NCI-H2107 (cell line): ENCODE measurements around the gene ULK4.
"Not testable (repeated sequence)": the region's sequence is repeated elsewhere in the genome, so short reads cannot be mapped to it uniquely, and the experiment has no call there.

Experiments
- DNase-seq: peaks from one replicate; lab custom pipeline; 2025; lab: John Stamatoyannopoulos, UW

ULK4 gene

GRCh38 chr3:41961751-41962679 is at the start of gene ULK4:
ULK4 (minus strand) TSS chr3:41962103; CDS start chr3:41954759, 7,344 bp downstream.
- DNase-seq, result peak; percentile 77

GRCh38 chr3:42010530-42010929 is 48.6 kb upstream of the ULK4 start:
- DNase-seq, result no peak

GRCh38 chr3:42009456-42009855 is 47.6 kb upstream of the ULK4 start:
- no peak for DNase-seq

GRCh38 chr3:42007785-42008184 is 45.9 kb upstream of the ULK4 start:
- no peak for DNase-seq

- no peak for DNase-seq
These were observed 43.5 kb upstream of the ULK4 start for GRCh38 chr3:42005401-42005800.

GRCh38 chr3:42002790-42003189 is 40.9 kb upstream of the ULK4 start:
- DNase-seq, result no peak

GRCh38 chr3:42001777-42002176 is 39.9 kb upstream of the ULK4 start:
- no peak for DNase-seq

GRCh38 chr3:41999909-42000308 is 38.0 kb upstream of the ULK4 start:
- DNase-seq, result no peak

GRCh38 chr3:41997702-41998550 is 36.0 kb upstream of the ULK4 start:
- DNase-seq, result no peak

- no peak for DNase-seq
These were observed 29.5 kb upstream of the ULK4 start for GRCh38 chr3:41991437-41991836.

- no peak for DNase-seq
These were observed 27.6 kb upstream of the ULK4 start for GRCh38 chr3:41989518-41989917.

- no peak for DNase-seq
These were observed 25.7 kb upstream of the ULK4 start for GRCh38 chr3:41987627-41988026.

- no peak for DNase-seq
These were observed 24.7 kb upstream of the ULK4 start for GRCh38 chr3:41986561-41986960.

- DNase-seq, result no peak
These were observed 23.1 kb upstream of the ULK4 start for GRCh38 chr3:41985018-41985417.

- not testable (repeated sequence) for DNase-seq
These were observed 21.2 kb upstream of the ULK4 start for GRCh38 chr3:41983091-41983490.

GRCh38 chr3:41977401-41977800 is 15.5 kb upstream of the ULK4 start:
- DNase-seq, result not testable (repeated sequence)

GRCh38 chr3:41975416-41976103 is 13.7 kb upstream of the ULK4 start:
- DNase-seq, result no peak

GRCh38 chr3:41974223-41974622 is 12.3 kb upstream of the ULK4 start:
- no peak for DNase-seq

GRCh38 chr3:41972802-41973201 is 10.9 kb upstream of the ULK4 start:
- DNase-seq, result no peak

GRCh38 chr3:41966206-41966605 is 4.3 kb upstream of the ULK4 start:
- no peak for DNase-seq

GRCh38 chr3:41963823-41964222 is 1.9 kb upstream of the ULK4 start:
- no peak for DNase-seq
